Tibial artery (tissue), 4 donors: ENCODE data around the gene C14orf132.

Experiments
- DNase-seq, 2 donors: peaks; one replicate each; pipeline ENCODE4 v3.0.0-alpha.2; 2019
- H3K27ac ChIP-seq, 2 donors: fragments of 200-600 bp; sonication (generic) in 1 of 2; 1 replicate in 1 of 2; 2 replicates in 1 of 2; pipeline ENCODE4 v1.5.1; 2018 to 2019; ENCODE audit warnings: mild to moderate bottlenecking in 1 of 2
- H3K27me3 ChIP-seq, 2 donors: fragments of 200-600 bp; sonication (generic) in 1 of 2; one replicate each; pipeline versions ENCODE4 v1.5.1 to v1.6.0; 2016 to 2019
- H3K36me3 ChIP-seq, 3 donors: fragments of 200-600 bp; sonication (generic) in 2 of 3; one replicate each; pipeline ENCODE4 v1.5.1; 2016 to 2019; ENCODE audit warnings: mild to moderate bottlenecking in 2 of 3
- H3K4me1 ChIP-seq, 4 donors: fragments of 200-600 bp; sonication (generic) in 2 of 4; 1 replicate in 3 of 4; 2 replicates in 1 of 4; pipeline ENCODE4 v1.5.1; 2016 to 2019
- H3K4me3 ChIP-seq, 2 donors: fragments of 200-600 bp; sonication (generic) in 1 of 2; 1 replicate in 1 of 2; 2 replicates in 1 of 2; pipeline ENCODE4 v1.5.1; 2018 to 2019; ENCODE audit warnings: mild to moderate bottlenecking in 2 of 2
- H3K9me3 ChIP-seq, 3 donors: fragments of 200-600 bp; sonication (generic) in 1 of 3; one replicate each; pipeline ENCODE4 v1.5.1; 2016 to 2019
- intact Hi-C: fragments of 100-400 bp; cut with DNase I; formaldehyde crosslinking; loops from one replicate; pipeline ENCODE4 v1.15.0; 2023; ENCODE audit warnings: low total_unique reads
- TF ChIP-seq, protein P1 (sequence below), 2 experiments: fragments of 200-600 bp in 1 of 2; fragments of 450-650 bp in 1 of 2; IDR thresholded peaks; one replicate each; pipeline ENCODE4 v1.5.1; 2017 to 2019; ENCODE audit warnings: antibody characterized with exemption in 2 of 2, mild to moderate bottlenecking in 1 of 2, moderate library complexity in 1 of 2

Gene C14orf132

DNA sequence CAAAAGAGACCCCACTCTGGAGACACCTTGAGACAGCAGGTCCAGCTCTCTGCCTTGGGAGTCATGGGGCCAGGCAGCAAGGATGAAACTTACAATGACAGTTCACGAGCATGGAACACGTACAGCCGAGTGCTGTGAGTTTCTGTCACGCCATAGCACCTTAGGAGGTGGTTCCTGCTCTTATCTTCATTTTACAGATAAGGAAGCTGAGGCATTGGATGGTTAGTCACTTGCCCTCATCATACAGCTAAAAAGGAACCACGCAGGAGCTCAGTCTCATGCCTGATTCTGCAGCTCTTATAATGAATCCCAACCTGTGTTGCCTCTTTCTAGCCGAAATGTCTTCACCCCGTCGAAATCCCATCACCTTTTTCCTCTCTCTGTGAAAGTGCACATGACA lies 39.9 kb downstream of the C14orf132 start:
- Histone ChIP-seq H3K4me1 (peaks cover 0 to 8% (median 0%) of the 10 kb centered on the region in 4 donors), H3K4me3 (no peak overlapping the region), H3K27ac (no peak overlapping the region), H3K36me3 (no peaks in the 10 kb centered on the region), H3K27me3 (no peaks in the 10 kb centered on the region), H3K9me3 (no peaks in the 10 kb centered on the region)
- DNase-seq: no peak
- TF ChIP-seq, protein P1, sequence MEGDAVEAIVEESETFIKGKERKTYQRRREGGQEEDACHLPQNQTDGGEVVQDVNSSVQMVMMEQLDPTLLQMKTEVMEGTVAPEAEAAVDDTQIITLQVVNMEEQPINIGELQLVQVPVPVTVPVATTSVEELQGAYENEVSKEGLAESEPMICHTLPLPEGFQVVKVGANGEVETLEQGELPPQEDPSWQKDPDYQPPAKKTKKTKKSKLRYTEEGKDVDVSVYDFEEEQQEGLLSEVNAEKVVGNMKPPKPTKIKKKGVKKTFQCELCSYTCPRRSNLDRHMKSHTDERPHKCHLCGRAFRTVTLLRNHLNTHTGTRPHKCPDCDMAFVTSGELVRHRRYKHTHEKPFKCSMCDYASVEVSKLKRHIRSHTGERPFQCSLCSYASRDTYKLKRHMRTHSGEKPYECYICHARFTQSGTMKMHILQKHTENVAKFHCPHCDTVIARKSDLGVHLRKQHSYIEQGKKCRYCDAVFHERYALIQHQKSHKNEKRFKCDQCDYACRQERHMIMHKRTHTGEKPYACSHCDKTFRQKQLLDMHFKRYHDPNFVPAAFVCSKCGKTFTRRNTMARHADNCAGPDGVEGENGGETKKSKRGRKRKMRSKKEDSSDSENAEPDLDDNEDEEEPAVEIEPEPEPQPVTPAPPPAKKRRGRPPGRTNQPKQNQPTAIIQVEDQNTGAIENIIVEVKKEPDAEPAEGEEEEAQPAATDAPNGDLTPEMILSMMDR (IDR thresholded peaks at IDR 0.05): no peak
- intact Hi-C loops: no loop called here

DNA sequence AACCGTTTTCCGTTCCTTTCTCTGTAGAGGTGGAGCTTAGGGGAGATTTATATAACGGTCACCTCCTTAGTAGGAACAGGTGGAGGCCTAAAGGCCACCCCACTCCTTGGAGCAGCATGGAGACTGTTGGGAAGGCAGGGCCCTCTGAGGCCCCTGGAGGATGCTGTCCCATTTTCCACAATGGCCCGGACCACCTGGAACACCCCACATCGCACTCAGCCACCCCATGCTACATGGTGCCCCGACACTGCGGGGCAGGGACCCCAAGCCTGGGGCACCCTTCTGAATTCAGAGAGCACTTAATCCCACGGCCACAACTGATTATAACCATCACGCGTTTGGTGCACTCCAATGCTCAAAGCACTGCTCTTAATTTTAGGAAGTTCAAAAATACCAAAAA lies 41.4 kb downstream of the C14orf132 start:
- Histone ChIP-seq H3K27me3 (no peaks in the 10 kb centered on the region), H3K27ac (no peak overlapping the region), H3K36me3 (no peaks in the 10 kb centered on the region), H3K9me3 (no peaks in the 10 kb centered on the region), H3K4me3 (no peak overlapping the region), H3K4me1 (peaks cover 0 to 8% (median 0%) of the 10 kb centered on the region in 4 donors)
- TF ChIP-seq, protein P1 (IDR thresholded peaks at IDR 0.05): no peak
- DNase-seq: no peak
- intact Hi-C loops: no loop called here

DNA sequence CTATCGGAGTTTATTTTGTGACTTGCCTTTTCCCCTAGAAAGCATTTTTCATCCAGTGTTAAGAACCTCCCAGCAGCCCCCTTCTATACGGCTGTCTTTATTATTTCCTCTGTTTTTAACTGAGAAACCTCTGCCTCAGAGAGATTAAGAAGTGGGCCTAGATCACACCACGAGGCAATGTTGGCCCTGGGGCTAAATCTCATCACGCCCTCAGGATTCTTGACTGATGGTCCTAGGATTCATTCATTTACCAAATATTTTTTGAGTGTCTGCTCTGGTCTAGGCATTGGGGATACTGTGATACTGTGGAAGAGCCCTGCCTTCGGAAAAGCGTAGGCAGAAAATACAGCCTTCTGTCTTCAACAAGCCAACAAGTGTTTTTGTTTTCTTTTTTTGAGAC lies 42.1 kb downstream of the C14orf132 start:
- DNase-seq: no peak
- Histone ChIP-seq H3K4me3 (no peak overlapping the region), H3K27me3 (no peaks in the 10 kb centered on the region), H3K9me3 (no peaks in the 10 kb centered on the region), H3K27ac (no peak overlapping the region), H3K4me1 (peaks cover 0 to 2% (median 0%) of the 10 kb centered on the region in 4 donors), H3K36me3 (no peaks in the 10 kb centered on the region)
- TF ChIP-seq, protein P1 (IDR thresholded peaks at IDR 0.05): no peak
- intact Hi-C loops: no loop called here

DNA sequence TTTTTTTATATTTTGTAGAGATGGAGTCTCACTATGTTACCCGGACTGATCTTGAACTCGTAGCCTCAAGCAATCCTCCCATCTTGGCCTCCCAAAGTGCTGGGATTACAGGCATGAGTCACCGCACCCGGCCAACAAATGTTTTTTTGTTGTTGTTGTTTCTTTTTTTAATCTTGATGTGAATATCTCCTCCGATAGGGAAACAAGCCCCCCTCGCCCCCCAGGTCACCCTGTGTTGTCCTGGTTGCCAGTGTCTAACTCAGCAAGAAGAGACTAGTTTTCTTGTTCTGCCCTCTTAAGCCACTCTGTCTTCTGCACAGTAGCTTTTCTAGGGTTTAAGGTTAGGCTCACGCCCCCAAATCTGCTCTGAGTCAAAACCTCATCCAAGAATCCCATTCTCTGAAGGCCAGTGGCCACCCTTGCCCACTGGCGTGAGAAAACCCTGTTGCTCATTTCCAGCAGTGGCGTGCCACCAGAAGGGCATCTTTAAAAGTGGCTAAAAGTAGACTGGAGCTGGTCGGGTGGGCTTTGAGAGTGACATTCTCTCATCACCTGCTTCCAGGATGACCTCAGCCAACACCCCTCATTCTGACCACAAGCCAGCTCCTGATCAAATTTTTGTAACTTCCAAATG lies 42.7 kb downstream of the C14orf132 start:
- Histone ChIP-seq H3K27me3 (no peaks in the 10 kb centered on the region), H3K4me3 (no peak overlapping the region), H3K36me3 (peaks cover 0 to 6% (median 6%) of the 10 kb centered on the region in 3 donors), H3K4me1 (no peaks in the 10 kb centered on the region), H3K27ac (no peak overlapping the region), H3K9me3 (no peaks in the 10 kb centered on the region)
- peak in 1 of 2 donors; percentile 29 for DNase-seq
- intact Hi-C loops: no loop called here
- TF ChIP-seq, protein P1 (IDR thresholded peaks at IDR 0.05): no peak

DNA sequence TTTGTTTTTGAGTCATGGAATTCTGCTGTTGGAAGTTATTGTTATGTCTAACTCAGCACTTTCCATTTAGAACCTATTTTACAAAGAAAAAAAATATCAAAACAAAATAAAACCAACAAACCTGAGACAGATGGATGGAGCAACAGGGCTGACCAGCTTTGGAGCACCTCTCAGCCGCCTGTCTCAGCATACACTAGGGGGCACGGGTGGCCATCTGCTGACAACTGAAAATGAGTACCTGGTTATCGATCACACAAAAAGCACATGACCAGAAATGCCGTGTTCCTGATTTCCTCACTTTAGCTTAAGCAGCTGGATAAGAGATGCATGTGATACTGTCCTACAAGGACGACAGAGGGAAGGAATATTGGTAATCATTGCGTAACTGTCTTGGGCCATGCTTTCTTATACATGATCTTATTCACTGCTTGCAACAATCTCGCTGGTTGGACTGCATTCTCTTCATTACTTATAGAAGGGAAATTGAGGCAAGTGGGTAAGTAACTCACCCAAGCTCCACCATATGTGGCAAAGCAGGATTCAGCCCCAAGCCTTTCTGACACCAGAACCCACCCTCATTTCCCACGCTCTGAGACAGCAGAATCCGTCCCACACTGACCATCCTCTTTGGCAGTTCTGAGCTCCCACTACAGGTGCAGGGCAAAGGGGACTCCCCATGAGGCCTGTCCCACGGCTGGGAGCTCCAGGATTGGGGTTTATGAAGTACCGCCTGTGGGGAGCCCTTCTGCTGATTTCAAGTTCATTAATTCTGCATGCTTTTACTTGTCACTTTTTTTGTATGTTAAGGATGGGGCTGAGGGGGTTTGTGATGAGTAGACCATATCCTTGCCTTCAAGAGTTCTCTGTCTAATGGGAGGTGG lies 43.5 kb downstream of the C14orf132 start:
- Histone ChIP-seq H3K36me3 (peaks cover 0 to 14% (median 13%) of the 10 kb centered on the region in 3 donors), H3K27me3 (no peaks in the 10 kb centered on the region), H3K9me3 (no peaks in the 10 kb centered on the region), H3K4me1 (no peaks in the 10 kb centered on the region), H3K4me3 (no peak overlapping the region), H3K27ac (no peak overlapping the region)
- TF ChIP-seq, protein P1 (IDR thresholded peaks at IDR 0.05): no peak
- intact Hi-C loops: no loop called here
- DNase-seq: peak in 1 of 2 donors; percentile 29
